Neural progenitor cell (in vitro differentiated cells): ENCODE measurements around the gene TLE4. TPM values are rescaled to one million over a fixed set of nuclear protein-coding genes. Genes with fewer than 3 reads are reported as not detected.

Experiments
- DNase-seq: peaks from one replicate; pipeline ENCODE4 v3.0.0-alpha.2; 2016; ENCODE audit warnings: low spot score
- H2AFZ ChIP-seq: fragments of 200-600 bp; sonication (generic); replicated peaks from 2 replicates; pipeline ENCODE4 v1.6.1; 2016; ENCODE audit warnings: antibody characterized with exemption
- H3F3A ChIP-seq: fragments of 200-600 bp; sonication (generic); 2 replicates; pipeline ENCODE4 v1.6.1; 2016; ENCODE audit warnings: antibody characterized with exemption, low read depth
- H3K27ac ChIP-seq: fragments of 200-600 bp; sonication (generic); 2 replicates; pipeline ENCODE4 v1.5.1; 2016; ENCODE audit warnings: mild to moderate bottlenecking
- H3K27me3 ChIP-seq: fragments of 200-600 bp; sonication (generic); 2 replicates; pipeline ENCODE4 v1.6.1; 2016; ENCODE audit warnings: mild to moderate bottlenecking, moderate library complexity
- H3K36me3 ChIP-seq: fragments of 200-600 bp; sonication (generic); 2 replicates; pipeline ENCODE4 v1.5.1; 2016
- H3K4me1 ChIP-seq: fragments of 200-600 bp; sonication (generic); 2 replicates; pipeline ENCODE4 v1.6.1; 2016; ENCODE audit warnings: mixed run types
- H3K4me2 ChIP-seq: fragments of 200-600 bp; sonication (generic); 2 replicates; pipeline ENCODE4 v1.6.1; 2016
- H3K4me3 ChIP-seq: fragments of 200-600 bp; sonication (generic); 2 replicates; pipeline ENCODE4 v1.5.1; 2016
- H3K79me2 ChIP-seq: fragments of 200-600 bp; sonication (generic); 2 replicates; pipeline ENCODE4 v1.6.1; 2016; ENCODE audit warnings: low read depth
- H3K9ac ChIP-seq: fragments of 200-600 bp; sonication (generic); 2 replicates; pipeline ENCODE4 v1.6.1; 2016
- H3K9me3 ChIP-seq: fragments of 200-600 bp; sonication (generic); 2 replicates; pipeline ENCODE4 v1.5.1; 2016; ENCODE audit warnings: low read depth
- H4K20me1 ChIP-seq: fragments of 200-600 bp; sonication (generic); 2 replicates; pipeline ENCODE4 v1.6.1; 2016; ENCODE audit warnings: low read depth
- H3K27ac Mint-ChIP-seq: 3 replicates; pipeline ENCODE4 v1.8.0; 2021; ENCODE audit warnings: mixed read lengths
- H3K27me3 Mint-ChIP-seq: 2 replicates; pipeline ENCODE4 v1.8.0; 2022; ENCODE audit warnings: low read depth, mild to moderate bottlenecking, inconsistent platforms, moderate library complexity, mixed read lengths; ENCODE audit not compliant: insufficient read depth
- H3K36me3 Mint-ChIP-seq: 3 replicates; pipeline ENCODE4 v1.8.0; 2021; ENCODE audit warnings: mixed read lengths
- H3K4me1 Mint-ChIP-seq: 3 replicates; pipeline ENCODE4 v1.8.0; 2021; ENCODE audit warnings: mixed read lengths
- H3K4me3 Mint-ChIP-seq: 3 replicates; pipeline ENCODE4 v1.8.0; 2021; ENCODE audit warnings: mild to moderate bottlenecking, moderate library complexity, mixed read lengths
- H3K9me3 Mint-ChIP-seq: 3 replicates; pipeline ENCODE4 v1.8.0; 2020; ENCODE audit warnings: mixed read lengths
- CTCF ChIP-seq: fragments of 200-600 bp; sonication (generic); IDR thresholded peaks from 2 replicates; pipeline ENCODE4 v1.5.1; 2017; ENCODE audit warnings: antibody characterized with exemption, mild to moderate bottlenecking
- EZH2 ChIP-seq: fragments of 200-600 bp; sonication (generic); IDR thresholded peaks from 2 replicates; pipeline ENCODE4 v1.6.1; 2017; ENCODE audit warnings: antibody characterized with exemption, mild to moderate bottlenecking, moderate library complexity
- EZH2phosphoT487 ChIP-seq: fragments of 200-600 bp; sonication (generic); IDR thresholded peaks from 2 replicates; pipeline ENCODE4 v1.6.1; 2017; ENCODE audit warnings: antibody characterized with exemption
- total RNA-seq: library from RNA; depleted of rRNA; stranded (reverse); fragments of >200 nt; gene quantifications from 2 replicates; pipeline ENCODE4 v1.2.3, GENCODE V29; 2015; ENCODE audit warnings: low replicate concordance

The TLE4 gene
- total RNA-seq, 1 donor from 2014 or later: 265 TPM

- Histone ChIP-seq H3K27ac (no peak overlapping the region), H3K4me3 (no peak overlapping the region), H3K27me3 (no peaks in the 10 kb centered on the region), H3K9ac (no peak overlapping the region), H3F3A (no peaks in the 10 kb centered on the region), H2AFZ (no peak overlapping the region), H3K4me2 (no peak overlapping the region), H3K9me3 (no peaks in the 10 kb centered on the region), H4K20me1 (no peaks in the 10 kb centered on the region), H3K79me2 (no peaks in the 10 kb centered on the region), H3K36me3 (no peaks in the 10 kb centered on the region), H3K4me1 (no peaks in the 10 kb centered on the region)
- H3K27me3 Mint-ChIP-seq: peaks cover 2% of the 10 kb centered on the region
- DNase-seq: no peak
- no peak overlapping the region for H3K27ac Mint-ChIP-seq
- H3K36me3 Mint-ChIP-seq: no peaks in the 10 kb centered on the region
- H3K4me1 Mint-ChIP-seq: no peaks in the 10 kb centered on the region
- peaks cover 36% of the 10 kb centered on the region for H3K9me3 Mint-ChIP-seq
- no peak overlapping the region for H3K4me3 Mint-ChIP-seq
- no peak for TF ChIP-seq EZH2
- no peak for TF ChIP-seq EZH2phosphoT487
- no peak for TF ChIP-seq CTCF
Measured at GRCh38 chr9:79756414-79756813, 184.6 kb downstream of the TLE4 start.

DNA sequence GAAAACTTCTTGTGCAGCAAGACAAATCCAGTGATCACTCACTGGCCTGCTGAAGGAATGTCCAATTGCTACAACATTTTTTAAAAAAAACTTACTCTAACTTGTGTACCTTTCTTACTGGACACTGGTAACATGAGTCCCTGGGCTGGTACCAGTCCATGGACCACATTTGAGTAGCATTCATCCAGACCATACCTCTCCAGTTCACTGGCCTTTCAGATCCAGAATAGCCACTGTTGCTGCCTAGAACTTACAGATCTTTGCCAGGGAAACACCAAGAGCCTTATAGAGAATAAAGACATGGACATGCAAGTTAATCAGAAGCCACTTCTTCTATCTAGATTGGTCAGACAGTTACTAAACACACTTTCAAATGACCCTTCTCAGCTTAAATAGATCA lies 185.3 kb downstream of the TLE4 start:
- no peak overlapping the region for H3K4me2 ChIP-seq
- Mint-ChIP-seq H3K9me3 (peaks cover 32% of the 10 kb centered on the region), H3K27me3 (peaks cover 2% of the 10 kb centered on the region), H3K4me1 (no peaks in the 10 kb centered on the region), H3K4me3 (no peak overlapping the region), H3K36me3 (no peaks in the 10 kb centered on the region), H3K27ac (no peak overlapping the region)
- H3K4me1 ChIP-seq: no peaks in the 10 kb centered on the region
- H3K36me3 ChIP-seq: no peaks in the 10 kb centered on the region
- H3K27ac ChIP-seq: no peak overlapping the region
- no peaks in the 10 kb centered on the region for H3K79me2 ChIP-seq
- no peaks in the 10 kb centered on the region for H4K20me1 ChIP-seq
- TF ChIP-seq EZH2phosphoT487: no peak
- no peak for TF ChIP-seq CTCF
- no peak for TF ChIP-seq EZH2
- H3K9me3 ChIP-seq: no peaks in the 10 kb centered on the region
- H3K4me3 ChIP-seq: no peak overlapping the region
- H2AFZ ChIP-seq: no peak overlapping the region
- H3K9ac ChIP-seq: no peak overlapping the region
- H3F3A ChIP-seq: no peaks in the 10 kb centered on the region
- H3K27me3 ChIP-seq: no peaks in the 10 kb centered on the region
- no peak for DNase-seq

- no peaks in the 10 kb centered on the region for H3K36me3 Mint-ChIP-seq
Measured at GRCh38 chr9:79757881-79758669, 186.3 kb downstream of the TLE4 start.

More at GRCh38 chr9:79757881-79758669, 186.3 kb downstream of the TLE4 start:
- H3K9ac ChIP-seq: no peak overlapping the region
- no peak overlapping the region for H2AFZ ChIP-seq
- no peak for TF ChIP-seq EZH2phosphoT487
- peak; percentile 43 for TF ChIP-seq CTCF
- no peaks in the 10 kb centered on the region for H4K20me1 ChIP-seq
- DNase-seq: no peak
- no peak overlapping the region for H3K4me3 ChIP-seq
- no peak overlapping the region for H3K27ac Mint-ChIP-seq
- H3K9me3 ChIP-seq: no peaks in the 10 kb centered on the region
- H3K4me1 Mint-ChIP-seq: peaks cover 3% of the 10 kb centered on the region
- H3K27me3 ChIP-seq: no peaks in the 10 kb centered on the region
- no peak overlapping the region for H3K4me2 ChIP-seq
- H3K9me3 Mint-ChIP-seq: peaks cover 24% of the 10 kb centered on the region
- H3K27ac ChIP-seq: no peak overlapping the region
- H3K27me3 Mint-ChIP-seq: peaks cover 2% of the 10 kb centered on the region
- H3K79me2 ChIP-seq: no peaks in the 10 kb centered on the region
- H3K4me3 Mint-ChIP-seq: no peak overlapping the region
- no peaks in the 10 kb centered on the region for H3F3A ChIP-seq
- H3K4me1 ChIP-seq: no peaks in the 10 kb centered on the region
- H3K36me3 ChIP-seq: no peaks in the 10 kb centered on the region
